GM12878 (cell line): ENCODE data around the gene HTR7. TPM values are rescaled to one million over a fixed set of nuclear protein-coding genes. Genes with fewer than 3 reads are reported as not detected.

Experiments
- ATAC-seq: fragments of 200-7000 bp; cut with Tn5 transposase; 3 replicates; pipeline ENCODE4 v1.9.1; 2020; ENCODE audit warnings: mild to moderate bottlenecking, moderate library complexity
- BruUV-seq: library from RNA; stranded (reverse); fragments of 400-500 nt; replicated peaks from 2 replicates; lab custom pipeline; 2021; lab: Mats Ljungman, UMichigan
- CTCF ChIA-PET: fragments of 300-600 bp; sonication (Branson Sonifier 250); formaldehyde crosslinking; extraction: SDS; loops from one replicate; lab custom pipeline; 2021; ENCODE audit warnings: inconsistent platforms; lab: Yijun Ruan, JAX
- POLR2A ChIA-PET: fragments of 350-600 bp; formaldehyde crosslinking; extraction: SDS; loops from one replicate; lab custom pipeline; 2021; ENCODE audit warnings: inconsistent platforms; lab: Charles Lee
- RAD21 ChIA-PET: fragments of 300-600 bp; sonication (Branson Sonifier 250); formaldehyde crosslinking; loops from one replicate; lab custom pipeline; 2023; ENCODE audit warnings: antibody characterized with exemption; ENCODE audit not compliant: unreplicated experiment; lab: Charles Lee
- SMC1A ChIA-PET: fragments of 300-600 bp; sonication (Branson Sonifier 250); formaldehyde crosslinking; loops from one replicate; lab custom pipeline; 2023; ENCODE audit not compliant: unreplicated experiment, uncharacterized antibody; lab: Charles Lee
- DNase-seq: peaks from one replicate; pipeline ENCODE4 v3.0.0-alpha.2; 2011; ENCODE audit warnings: low read depth, low spot score
- FAIRE-seq: peaks from 3 replicates; lab custom pipeline; 2011; peaks lifted over from hg19 to GRCh38; lab: Jason Lieb, UNC
- H2AFZ ChIP-seq: 2 replicates; pipeline ENCODE4 v1.6.0; 2011; ENCODE audit warnings: low read depth, low read length, control low read depth; ENCODE audit not compliant: control insufficient read depth
- H3K27ac ChIP-seq: 2 replicates; pipeline ENCODE4 v1.5.1; 2011; ENCODE audit warnings: control low read depth; ENCODE audit not compliant: control insufficient read depth, insufficient read depth
- H3K27me3 ChIP-seq, 2 experiments: replicated peaks in 1 of 2; 2 replicates each; pipeline versions ENCODE4 v1.6.0 to v1.6.1; 2011; ENCODE audit warnings: low read length in 1 of 2; ENCODE audit not compliant: control insufficient read depth in 2 of 2, insufficient read depth in 2 of 2
- H3K36me3 ChIP-seq, 2 experiments: 2 replicates each; pipeline ENCODE4 v1.5.1; 2011; ENCODE audit warnings: low read length in 1 of 2; ENCODE audit not compliant: control insufficient read depth in 2 of 2, insufficient read depth in 2 of 2
- H3K4me1 ChIP-seq: 2 replicates; pipeline ENCODE4 v1.6.1; 2011; ENCODE audit warnings: mild to moderate bottlenecking, low read length, moderate library complexity, mixed read lengths; ENCODE audit not compliant: control insufficient read depth, insufficient read depth
- H3K4me2 ChIP-seq: 2 replicates; pipeline ENCODE4 v1.6.0; 2011; ENCODE audit warnings: control low read depth; ENCODE audit not compliant: control insufficient read depth, insufficient read depth
- H3K4me3 ChIP-seq: fragments of 200-600 bp; sonication (generic); 2 replicates; pipeline ENCODE4 v1.5.1; 2016
- H3K79me2 ChIP-seq: 2 replicates; pipeline ENCODE4 v1.6.0; 2011; ENCODE audit warnings: low read length; ENCODE audit not compliant: control insufficient read depth, insufficient read depth
- H3K9ac ChIP-seq: 2 replicates; pipeline ENCODE4 v1.8.0; 2011; ENCODE audit warnings: low read length, control low read depth, mixed read lengths; ENCODE audit not compliant: control insufficient read depth, insufficient read depth
- H3K9me3 ChIP-seq: replicated peaks from 3 replicates; pipeline ENCODE4 v1.5.1; 2011; ENCODE audit warnings: mild to moderate bottlenecking, low read length; ENCODE audit not compliant: control insufficient read depth, insufficient read depth
- H4K20me1 ChIP-seq: 2 replicates; pipeline ENCODE4 v1.6.0; 2011; ENCODE audit not compliant: control insufficient read depth, insufficient read depth
- BHLHE40 ChIP-seq, 2 experiments: fragments of 450-650 bp in 1 of 2; IDR thresholded peaks; 2 replicates each; pipeline ENCODE4 v1.6.1; 2011 to 2017; ENCODE audit warnings: low read depth in 2 of 2, borderline replicate concordance in 1 of 2, improper control_type of control experiment in 1 of 2, low read length in 1 of 2, mild to moderate bottlenecking in 1 of 2
- CREM ChIP-seq: IDR thresholded peaks from 2 replicates; pipeline ENCODE4 v1.6.1; 2014; ENCODE audit warnings: antibody characterized with exemption, low read depth
- ESRRA ChIP-seq: IDR thresholded peaks from 2 replicates; pipeline ENCODE4 v1.6.1; 2012; ENCODE audit warnings: mild to moderate bottlenecking, low read length, improper control_type of control experiment
- EZH2 ChIP-seq: IDR thresholded peaks from 2 replicates; pipeline ENCODE4 v1.6.1; 2012; ENCODE audit warnings: low read depth, mild to moderate bottlenecking, control low read depth, inconsistent platforms, low read length, borderline replicate concordance; ENCODE audit not compliant: control insufficient read depth
- HCFC1 ChIP-seq: fragments of 150-350 bp; IDR thresholded peaks from 2 replicates; pipeline ENCODE4 v1.6.1; 2014; ENCODE audit warnings: low read length
- KLF5 ChIP-seq: fragments of 450-650 bp; IDR thresholded peaks from 2 replicates; pipeline ENCODE4 v1.6.1; 2014; ENCODE audit warnings: mild to moderate bottlenecking; ENCODE audit not compliant: partially characterized antibody
- NR2C1 ChIP-seq: fragments of 450-650 bp; IDR thresholded peaks from 2 replicates; pipeline ENCODE4 v1.6.1; 2017; ENCODE audit warnings: antibody characterized with exemption, mild to moderate bottlenecking, moderate library complexity
- STAT1 ChIP-seq: fragments of 450-650 bp; conservative IDR thresholded peaks from 2 replicates; pipeline ENCODE4 v1.6.1; 2014; ENCODE audit warnings: antibody characterized with exemption, mild to moderate bottlenecking
- TAF1 ChIP-seq: IDR thresholded peaks from 2 replicates; pipeline ENCODE4 v1.6.1; 2011; ENCODE audit warnings: mild to moderate bottlenecking, low read depth, low read length, borderline replicate concordance
- ZNF207 ChIP-seq: fragments of 450-650 bp; IDR thresholded peaks from 2 replicates; pipeline ENCODE4 v1.6.1; 2014; ENCODE audit warnings: antibody characterized with exemption, mild to moderate bottlenecking, borderline replicate concordance
- WGBS: methylation state at CpG from one replicate; pipeline ENCODE4 v1.1.6; 2016; ENCODE audit warnings: low lambda C conversion rate; ENCODE audit not compliant: insufficient replicate concordance, insufficient coverage; ENCODE audit errors: missing lambda C conversion rate; 5-methylcytosine and 5-hydroxymethylcytosine counted together
- in situ Hi-C: fragments of 300-500 bp; cut with MboI; formaldehyde crosslinking; loops from 9 replicates; pipeline ENCODE4 v1.14.3; 2018; ENCODE audit warnings: mixed read lengths
- intact Hi-C: fragments of 100-400 bp; cut with micrococcal nuclease; formaldehyde crosslinking; loops from one replicate; pipeline ENCODE4 v1.14.2; 2022; ENCODE audit not compliant: unreplicated experiment
- polyA plus RNA-seq, 11 experiments: library from polyadenylated mRNA; depleted of rRNA in 4 of 11; unstranded in 6 of 11; stranded (reverse) in 5 of 11; fragments of >200 nt; fragmentation: Nextera tagmentation in 4 of 11; fragmentation: Illumina TruSeq in 1 of 11; extraction: Ambion mirVana in 4 of 11; extraction: Trizol in 1 of 11; gene quantifications; 1 replicate in 1 of 11; 2 replicates in 10 of 11; pipeline versions ENCODE4 v1.2.1 to v1.2.3, GENCODE V29; 2011 to 2016; ENCODE audit warnings: inconsistent platforms in 2 of 11, missing spikeins in 2 of 11, low read depth in 1 of 11
- total RNA-seq, 4 experiments: library from RNA; depleted of rRNA in 3 of 4; stranded (reverse); fragments of >200 nt in 3 of 4; fragmentation: Illumina TruSeq in 1 of 4; extraction: Trizol in 1 of 4; gene quantifications; 2 replicates each; pipeline versions ENCODE4 v1.2.1 to v1.2.3, GENCODE V29; 2013 to 2021
- TF ChIP-seq, protein P1 (sequence below): fragments of 450-650 bp; IDR thresholded peaks from 2 replicates; pipeline ENCODE4 v1.6.1; 2017; ENCODE audit warnings: mild to moderate bottlenecking, moderate library complexity
- TF ChIP-seq, protein P2 (sequence below): fragments of 150-350 bp; IDR thresholded peaks from 2 replicates; pipeline ENCODE4 v1.6.1; 2016; ENCODE audit warnings: low read depth, low read length

HTR7 gene
- total and polyA plus RNA-seq, 10 of the 15 experiments (the other 5 are each of a cell fraction or from before 2014, with no cell fraction given) = 0.01 to 1.3 (median 0.06) TPM; not detected in 4

DNA sequence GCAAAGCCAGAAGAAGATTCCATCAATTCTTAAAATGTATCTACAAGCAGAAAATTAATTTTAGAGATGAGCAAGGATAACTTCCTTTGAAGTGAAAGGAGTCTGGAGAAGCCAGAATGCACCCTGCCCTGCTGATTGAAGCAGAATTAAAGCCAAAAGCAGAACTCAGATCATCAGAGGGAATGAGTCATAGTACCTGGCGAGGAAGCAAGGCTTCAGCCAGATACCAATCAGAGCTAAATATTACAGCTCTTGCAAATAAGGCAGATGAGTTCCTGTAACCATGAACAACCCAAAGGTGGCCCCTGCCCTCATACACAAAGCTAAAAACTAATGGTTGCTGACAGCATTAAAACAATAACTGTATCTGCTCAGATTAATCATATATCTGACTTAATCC is 10.4 kb downstream of the HTR7 start:
- in situ Hi-C loops (no loop called here), intact Hi-C loops (no loop called here)
- no peak for FAIRE-seq
- RAD21 ChIA-PET = no interaction called here
- Histone ChIP-seq H4K20me1 (no peaks in the 10 kb centered on the region), H3K9me3 (peaks cover 4% of the 10 kb centered on the region), H3K4me1 (no peaks in the 10 kb centered on the region), H3K4me3 (no peak overlapping the region), H3K4me2 (no peak overlapping the region), H3K27ac (no peak overlapping the region)
- SMC1A ChIA-PET = no interaction called here
- 0% methylated on average over 1 of the region's 1 CpG for WGBS
- peak; percentile 63 for ATAC-seq
- POLR2A ChIA-PET = no interaction called here
- TF ChIP-seq ZNF207 = no peak
- TF ChIP-seq TAF1 = no peak
- no peak for TF ChIP-seq STAT1
- no peak for TF ChIP-seq CREM
- no peak for TF ChIP-seq ESRRA
- TF ChIP-seq BHLHE40 (IDR thresholded peaks at IDR 0.05; ENCODE audit: borderline replicate concordance in 1 of 2, low read depth in 2 of 2, low read length in 1 of 2) = no peak
- no peak for TF ChIP-seq EZH2
- TF ChIP-seq, protein P1, sequence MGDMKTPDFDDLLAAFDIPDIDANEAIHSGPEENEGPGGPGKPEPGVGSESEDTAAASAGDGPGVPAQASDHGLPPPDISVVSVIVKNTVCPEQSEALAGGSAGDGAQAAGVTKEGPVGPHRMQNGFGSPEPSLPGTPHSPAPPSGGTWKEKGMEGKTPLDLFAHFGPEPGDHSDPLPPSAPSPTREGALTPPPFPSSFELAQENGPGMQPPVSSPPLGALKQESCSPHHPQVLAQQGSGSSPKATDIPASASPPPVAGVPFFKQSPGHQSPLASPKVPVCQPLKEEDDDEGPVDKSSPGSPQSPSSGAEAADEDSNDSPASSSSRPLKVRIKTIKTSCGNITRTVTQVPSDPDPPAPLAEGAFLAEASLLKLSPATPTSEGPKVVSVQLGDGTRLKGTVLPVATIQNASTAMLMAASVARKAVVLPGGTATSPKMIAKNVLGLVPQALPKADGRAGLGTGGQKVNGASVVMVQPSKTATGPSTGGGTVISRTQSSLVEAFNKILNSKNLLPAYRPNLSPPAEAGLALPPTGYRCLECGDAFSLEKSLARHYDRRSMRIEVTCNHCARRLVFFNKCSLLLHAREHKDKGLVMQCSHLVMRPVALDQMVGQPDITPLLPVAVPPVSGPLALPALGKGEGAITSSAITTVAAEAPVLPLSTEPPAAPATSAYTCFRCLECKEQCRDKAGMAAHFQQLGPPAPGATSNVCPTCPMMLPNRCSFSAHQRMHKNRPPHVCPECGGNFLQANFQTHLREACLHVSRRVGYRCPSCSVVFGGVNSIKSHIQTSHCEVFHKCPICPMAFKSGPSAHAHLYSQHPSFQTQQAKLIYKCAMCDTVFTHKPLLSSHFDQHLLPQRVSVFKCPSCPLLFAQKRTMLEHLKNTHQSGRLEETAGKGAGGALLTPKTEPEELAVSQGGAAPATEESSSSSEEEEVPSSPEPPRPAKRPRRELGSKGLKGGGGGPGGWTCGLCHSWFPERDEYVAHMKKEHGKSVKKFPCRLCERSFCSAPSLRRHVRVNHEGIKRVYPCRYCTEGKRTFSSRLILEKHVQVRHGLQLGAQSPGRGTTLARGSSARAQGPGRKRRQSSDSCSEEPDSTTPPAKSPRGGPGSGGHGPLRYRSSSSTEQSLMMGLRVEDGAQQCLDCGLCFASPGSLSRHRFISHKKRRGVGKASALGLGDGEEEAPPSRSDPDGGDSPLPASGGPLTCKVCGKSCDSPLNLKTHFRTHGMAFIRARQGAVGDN = no peak
- TF ChIP-seq, protein P2, sequence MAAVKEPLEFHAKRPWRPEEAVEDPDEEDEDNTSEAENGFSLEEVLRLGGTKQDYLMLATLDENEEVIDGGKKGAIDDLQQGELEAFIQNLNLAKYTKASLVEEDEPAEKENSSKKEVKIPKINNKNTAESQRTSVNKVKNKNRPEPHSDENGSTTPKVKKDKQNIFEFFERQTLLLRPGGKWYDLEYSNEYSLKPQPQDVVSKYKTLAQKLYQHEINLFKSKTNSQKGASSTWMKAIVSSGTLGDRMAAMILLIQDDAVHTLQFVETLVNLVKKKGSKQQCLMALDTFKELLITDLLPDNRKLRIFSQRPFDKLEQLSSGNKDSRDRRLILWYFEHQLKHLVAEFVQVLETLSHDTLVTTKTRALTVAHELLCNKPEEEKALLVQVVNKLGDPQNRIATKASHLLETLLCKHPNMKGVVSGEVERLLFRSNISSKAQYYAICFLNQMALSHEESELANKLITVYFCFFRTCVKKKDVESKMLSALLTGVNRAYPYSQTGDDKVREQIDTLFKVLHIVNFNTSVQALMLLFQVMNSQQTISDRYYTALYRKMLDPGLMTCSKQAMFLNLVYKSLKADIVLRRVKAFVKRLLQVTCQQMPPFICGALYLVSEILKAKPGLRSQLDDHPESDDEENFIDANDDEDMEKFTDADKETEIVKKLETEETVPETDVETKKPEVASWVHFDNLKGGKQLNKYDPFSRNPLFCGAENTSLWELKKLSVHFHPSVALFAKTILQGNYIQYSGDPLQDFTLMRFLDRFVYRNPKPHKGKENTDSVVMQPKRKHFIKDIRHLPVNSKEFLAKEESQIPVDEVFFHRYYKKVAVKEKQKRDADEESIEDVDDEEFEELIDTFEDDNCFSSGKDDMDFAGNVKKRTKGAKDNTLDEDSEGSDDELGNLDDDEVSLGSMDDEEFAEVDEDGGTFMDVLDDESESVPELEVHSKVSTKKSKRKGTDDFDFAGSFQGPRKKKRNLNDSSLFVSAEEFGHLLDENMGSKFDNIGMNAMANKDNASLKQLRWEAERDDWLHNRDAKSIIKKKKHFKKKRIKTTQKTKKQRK = no peak
- no peak for TF ChIP-seq KLF5
- no peak for TF ChIP-seq NR2C1
- TF ChIP-seq HCFC1 = no peak
- TF ChIP-seq, all 136 proteins: peak for 0
- Histone ChIP-seq H3K27me3 (peaks cover 0 to 2% of the 10 kb centered on the region in 2 experiments; a peak in 1 of 4 replicates), H3K9ac (no peak overlapping the region), H2AFZ (no peak overlapping the region), H3K36me3 (no peaks in the 10 kb centered on the region), H3K79me2 (no peaks in the 10 kb centered on the region)
- CTCF ChIA-PET = no interaction called here
- no peak for DNase-seq
- BruUV-seq = no TSS peak
